NCI-H1105 (cell line): ENCODE data around the gene RHEB.

ENCODE experiments used
- DNase-seq: peaks from one replicate; lab custom pipeline; 2025; lab: John Stamatoyannopoulos, UW

The RHEB gene

DNA sequence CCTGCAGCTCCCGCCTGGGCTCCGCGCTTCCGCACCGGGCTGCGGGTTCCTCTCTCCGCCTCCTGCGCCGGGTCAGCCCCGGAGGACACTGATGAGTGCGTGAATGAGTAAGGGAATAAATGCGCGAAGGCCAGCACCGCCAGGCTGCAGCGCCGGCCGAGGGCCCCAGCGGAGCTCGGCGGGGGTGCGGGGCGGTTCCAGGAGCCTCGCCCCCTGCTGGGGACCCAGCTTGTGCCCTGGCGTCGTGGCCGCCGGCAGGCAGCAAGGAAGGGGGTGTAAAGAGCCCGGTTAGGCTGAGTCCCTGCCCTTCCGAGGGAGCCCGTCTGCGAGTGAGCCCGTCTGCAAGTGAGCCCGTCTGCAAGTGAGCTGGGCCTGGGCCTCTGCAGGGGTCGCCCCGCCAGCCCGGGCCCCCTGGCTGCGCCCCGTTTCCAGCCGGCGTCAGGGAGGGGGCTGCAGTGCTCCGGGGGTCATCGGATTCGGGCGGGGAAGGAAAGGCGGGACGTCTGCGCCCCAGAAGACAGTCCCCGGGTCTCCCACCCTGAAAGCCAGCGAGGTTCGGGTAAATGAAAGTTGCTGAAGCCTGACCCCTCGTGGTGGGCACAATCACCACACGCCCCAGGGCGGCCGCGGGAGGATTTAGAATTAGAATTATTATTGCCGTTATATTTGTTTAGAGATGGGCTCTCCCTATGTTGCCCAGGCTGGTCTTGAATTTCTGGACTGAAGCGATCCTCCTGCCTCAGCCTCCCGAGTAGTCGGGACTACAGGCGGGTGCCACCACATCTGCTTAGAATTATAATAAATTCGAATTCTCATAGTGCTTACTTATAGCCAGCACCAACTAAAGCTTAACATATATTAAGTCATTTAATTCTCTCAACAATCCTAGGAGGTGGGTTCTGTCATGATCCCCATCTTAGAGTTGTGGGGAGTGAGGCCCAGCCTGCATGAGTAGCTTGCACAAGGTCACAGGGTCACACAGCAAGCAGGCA is 71.1 kb downstream of the RHEB start:
- DNase-seq, result no peak

DNA sequence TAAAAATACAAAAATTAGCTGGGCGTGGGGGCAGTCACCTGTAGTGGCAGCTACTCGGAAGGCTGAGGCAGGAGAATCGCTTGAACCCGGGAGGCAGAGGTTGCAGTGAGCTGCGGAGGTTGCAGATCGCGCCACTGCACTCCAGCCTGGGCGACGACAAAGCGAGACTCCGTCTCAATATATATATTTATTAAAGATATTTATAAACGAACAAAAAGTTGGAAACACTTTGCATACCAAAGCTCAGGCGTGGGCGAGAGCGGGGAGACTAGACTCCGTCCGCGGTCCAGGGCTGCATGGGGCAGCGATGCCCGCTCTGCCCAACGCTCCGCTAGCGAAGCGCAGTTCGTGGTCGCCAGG is 71.8 kb downstream of the RHEB start:
- DNase-seq, result no peak

DNA sequence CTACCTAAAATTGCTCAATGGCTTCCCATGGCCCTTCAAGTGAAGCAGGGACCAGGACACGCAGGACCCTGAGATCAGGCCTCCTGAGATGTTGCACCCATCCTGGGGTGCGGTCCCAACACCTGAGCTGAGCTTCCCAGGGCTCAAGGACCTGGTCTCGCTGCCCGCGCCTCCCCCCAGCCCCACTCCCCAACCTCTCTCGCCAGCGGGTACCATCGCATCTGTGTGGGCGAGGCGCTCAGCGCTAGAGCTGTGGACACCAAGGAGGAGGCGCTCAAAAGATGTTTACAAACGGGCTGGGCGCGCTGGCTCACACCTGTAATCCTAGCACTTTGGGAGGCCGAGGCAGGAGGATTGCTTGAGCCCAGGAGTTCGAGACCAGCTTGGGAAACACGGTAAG is 72.4 kb downstream of the RHEB start:
- no peak for DNase-seq

GRCh38 chr7:151446412-151446811 is 73.3 kb downstream of the RHEB start:
- DNase-seq, result no peak

- DNase-seq, result no peak
These were observed 75.1 kb downstream of the RHEB start for GRCh38 chr7:151444632-151445031.

DNA sequence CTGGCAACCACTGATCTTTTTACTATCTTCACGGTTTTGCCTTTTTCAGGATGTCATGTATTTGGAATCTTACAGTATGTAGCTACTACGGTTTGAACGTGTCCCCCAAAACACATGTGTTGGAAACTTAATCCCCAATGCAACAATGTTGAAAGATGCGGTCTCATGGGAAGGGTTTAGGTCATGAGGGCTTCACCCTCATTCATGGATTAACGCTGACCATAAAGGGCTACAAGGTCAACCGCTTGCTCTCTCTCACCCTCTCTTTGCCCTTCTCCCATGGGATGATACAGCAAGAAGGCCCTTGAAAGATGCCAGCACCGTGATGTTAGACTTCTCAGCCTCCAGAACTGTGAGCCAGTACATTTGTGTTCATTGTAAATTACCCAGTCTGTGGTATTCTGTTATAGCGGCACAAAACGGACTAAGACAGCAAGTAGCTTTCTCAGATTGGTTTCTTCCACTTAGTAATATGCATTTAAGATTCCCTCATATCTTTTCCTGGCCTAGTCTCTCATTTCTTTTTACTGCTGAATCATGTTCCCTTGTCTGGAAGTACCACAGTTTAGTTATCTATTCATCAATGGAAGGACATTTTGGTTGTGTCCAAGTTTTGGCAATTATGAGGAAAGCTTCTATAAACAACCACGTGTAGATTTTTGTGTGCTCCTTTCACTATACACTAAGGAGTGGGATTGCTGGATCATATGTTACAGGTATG is 76.8 kb downstream of the RHEB start:
- no peak for DNase-seq

- no peak for DNase-seq
These were observed 78.8 kb downstream of the RHEB start for GRCh38 chr7:151440799-151441445.

DNA sequence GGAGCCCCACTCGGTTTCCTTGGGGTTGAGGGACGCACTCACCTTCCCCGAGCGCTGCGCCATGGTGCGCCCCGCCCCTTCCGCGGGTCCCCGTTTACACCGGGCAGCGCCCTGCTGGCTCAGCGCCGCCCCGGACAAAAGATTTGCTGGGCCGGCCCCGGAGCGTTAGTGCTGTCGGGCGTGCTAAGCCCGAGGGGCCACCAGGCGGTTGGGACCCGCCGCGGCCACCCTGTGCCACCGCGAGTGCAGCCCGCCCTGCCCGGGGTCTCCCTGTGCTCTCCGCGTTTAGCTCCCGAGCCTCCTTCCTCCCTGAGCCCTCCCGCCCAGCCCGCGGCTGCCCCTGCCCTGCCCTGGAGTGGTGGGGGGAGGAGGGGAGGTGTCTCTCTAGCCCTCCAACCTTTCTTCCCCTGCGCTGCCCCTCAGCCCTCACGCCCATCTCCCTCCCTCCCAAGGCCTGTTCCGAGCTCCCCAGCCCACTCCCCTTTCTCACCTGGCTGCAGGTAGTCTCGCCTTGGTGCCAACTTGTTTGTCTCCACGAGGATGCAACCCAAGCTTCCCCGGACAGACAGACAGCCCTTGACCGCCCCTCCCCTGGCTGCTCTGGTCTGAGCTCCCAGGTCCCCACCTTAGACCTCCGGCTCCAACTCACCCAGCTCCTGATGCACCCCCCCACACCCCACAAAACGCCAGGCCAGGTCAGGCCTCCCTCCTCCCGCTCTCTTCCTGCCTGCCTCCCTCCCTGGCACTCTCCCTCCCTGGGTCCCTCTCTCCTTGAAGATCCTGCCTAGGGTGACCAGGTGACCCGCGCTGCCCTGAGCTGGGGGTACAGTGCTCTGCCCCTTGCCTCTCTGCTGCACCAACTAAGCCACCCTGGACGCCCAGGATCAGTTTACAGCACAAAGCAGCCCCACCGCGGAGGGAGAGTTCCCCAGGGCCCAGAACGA is 79.6 kb downstream of the RHEB start, which contains the start of gene CRYGN:
Gene CRYGN (minus strand): TSS at position 287 of the 944 bp plus-strand sequence. CDS start 224 bp downstream, at position 63.
- DNase-seq, result no peak

DNA sequence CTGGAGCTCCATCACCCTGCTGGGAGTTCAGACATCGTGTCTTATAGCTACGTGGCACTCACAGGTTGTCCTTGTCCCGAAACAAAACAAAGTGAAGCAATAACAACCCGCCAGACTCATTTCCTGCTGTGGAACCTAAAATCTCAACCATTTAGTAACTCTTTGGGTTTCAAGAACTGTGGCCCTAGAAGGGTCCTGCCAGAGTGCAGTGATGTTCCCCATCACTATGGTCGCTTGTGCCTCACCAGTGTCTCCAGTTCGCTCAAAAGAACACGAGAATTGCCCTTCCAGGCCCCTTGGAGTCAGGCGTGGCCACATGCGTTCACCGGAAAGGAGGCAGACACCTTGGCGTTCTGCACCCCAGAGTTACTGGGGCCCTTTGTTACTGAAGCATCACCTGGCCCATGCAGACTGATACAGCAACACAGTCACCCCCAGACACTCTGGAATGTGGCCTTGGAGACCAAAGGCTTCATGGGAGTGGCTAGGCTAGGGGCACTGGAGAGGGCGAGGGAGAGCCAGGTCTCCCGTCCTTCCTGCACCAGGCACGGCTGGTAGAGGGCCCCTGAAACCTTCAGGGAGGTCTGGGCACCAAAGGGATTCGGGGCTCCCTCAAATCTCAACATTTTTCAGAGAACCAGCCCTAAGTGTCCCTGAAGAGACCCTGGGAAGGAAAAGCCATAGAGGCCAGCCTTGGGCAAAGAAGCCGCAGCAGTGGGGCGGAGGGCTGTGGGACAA is 80.7 kb downstream of the RHEB start:
- DNase-seq, result no peak

DNA sequence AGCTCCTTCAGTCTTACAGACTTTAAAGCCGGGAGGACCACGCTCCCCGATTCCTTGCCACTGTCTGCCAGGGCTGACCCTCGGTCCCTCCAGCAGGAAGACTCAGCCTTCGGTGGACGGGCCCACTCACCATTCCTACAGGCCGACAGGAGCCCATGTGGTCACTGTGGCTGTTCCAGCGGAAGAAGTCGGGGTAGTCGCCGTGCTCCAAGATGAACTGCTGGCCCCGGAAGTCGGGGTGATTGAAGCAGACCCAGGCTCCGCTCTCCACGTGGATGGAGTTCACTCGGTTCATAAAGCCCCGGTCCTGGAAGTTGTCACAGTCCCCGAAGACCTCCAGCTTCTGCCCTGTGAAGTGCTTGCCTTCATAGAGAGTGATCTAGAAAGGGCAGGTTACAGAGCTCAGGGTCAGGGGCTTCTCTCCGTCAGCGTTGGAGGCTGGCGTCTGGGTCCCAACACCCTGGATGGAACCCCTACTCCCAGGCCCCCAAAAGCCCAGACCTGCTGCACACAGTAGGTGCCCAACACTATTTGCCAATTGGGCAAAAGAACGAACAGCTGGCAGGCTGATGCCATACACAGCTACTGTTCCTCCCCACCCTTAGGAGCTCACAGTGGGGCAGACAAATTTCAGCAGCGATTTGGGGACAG is 81.7 kb downstream of the RHEB start:
- DNase-seq, result no peak

GRCh38 chr7:151437159-151437553 is 82.5 kb downstream of the RHEB start:
- DNase-seq, result no peak

GRCh38 chr7:151436446-151437158 is 83.1 kb downstream of the RHEB start:
- no peak for DNase-seq

DNA sequence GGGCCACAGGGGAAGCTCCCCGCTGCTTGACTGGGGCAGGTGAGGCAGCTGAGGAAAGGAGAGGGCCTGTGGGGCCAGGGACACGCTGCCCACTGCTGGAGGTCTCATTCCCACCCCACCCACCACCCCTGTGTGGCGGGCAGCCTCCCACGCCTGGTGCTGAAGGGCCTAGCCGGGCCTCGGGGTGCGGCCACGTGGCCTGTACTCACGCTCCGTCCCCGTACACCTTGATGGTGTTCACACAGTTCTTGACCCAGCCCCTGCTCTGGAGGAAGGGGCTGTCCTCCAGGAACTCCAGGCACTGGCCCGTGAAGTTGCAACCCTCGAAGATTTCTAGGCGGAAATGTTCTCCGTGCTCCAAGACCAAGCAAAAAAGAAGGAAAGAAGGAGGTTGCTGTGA is 83.7 kb downstream of the RHEB start:
- no peak for DNase-seq

DNA sequence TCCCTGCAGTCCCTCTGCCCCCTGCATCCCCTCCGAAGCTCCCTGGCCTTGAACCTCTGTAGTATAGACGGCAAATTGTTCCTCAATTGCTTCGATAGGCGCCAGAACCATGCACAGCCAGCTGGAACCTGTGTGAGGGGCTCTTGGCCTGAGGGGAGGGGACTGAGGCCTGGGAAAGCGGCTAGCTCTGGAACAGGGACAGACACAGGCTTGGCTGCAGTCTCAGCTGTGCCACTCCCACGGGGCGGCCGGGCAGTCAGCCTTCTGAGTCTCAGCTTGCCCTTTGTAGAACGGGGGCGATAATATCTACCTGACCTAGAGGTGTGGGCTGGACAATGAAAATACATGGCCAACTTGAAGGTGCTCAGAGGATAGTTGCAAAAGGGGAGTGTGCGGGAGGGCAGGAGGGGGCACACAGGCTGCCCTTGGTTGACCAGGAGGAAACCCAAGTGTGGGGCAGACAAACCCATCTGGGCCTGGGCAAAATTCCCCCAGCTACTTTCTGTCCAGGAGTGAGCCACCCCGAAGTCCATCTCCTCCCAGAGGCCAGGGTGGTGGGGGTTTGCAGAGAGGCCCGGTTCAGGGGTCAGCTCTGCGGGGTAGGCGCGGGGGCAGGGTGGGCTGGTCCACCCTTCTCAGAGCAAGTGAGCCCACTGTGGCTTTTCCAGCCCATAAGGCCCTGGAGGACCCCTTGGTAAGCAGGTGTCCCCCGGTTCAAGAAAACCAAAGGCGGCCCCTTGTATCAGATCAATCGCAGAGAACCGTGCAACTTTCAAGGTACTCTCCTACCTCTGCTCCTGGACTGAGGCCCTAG is 84.4 kb downstream of the RHEB start:
- DNase-seq, result no peak

GRCh38 chr7:151434549-151434948 is 85.1 kb downstream of the RHEB start:
- no peak for DNase-seq

DNA sequence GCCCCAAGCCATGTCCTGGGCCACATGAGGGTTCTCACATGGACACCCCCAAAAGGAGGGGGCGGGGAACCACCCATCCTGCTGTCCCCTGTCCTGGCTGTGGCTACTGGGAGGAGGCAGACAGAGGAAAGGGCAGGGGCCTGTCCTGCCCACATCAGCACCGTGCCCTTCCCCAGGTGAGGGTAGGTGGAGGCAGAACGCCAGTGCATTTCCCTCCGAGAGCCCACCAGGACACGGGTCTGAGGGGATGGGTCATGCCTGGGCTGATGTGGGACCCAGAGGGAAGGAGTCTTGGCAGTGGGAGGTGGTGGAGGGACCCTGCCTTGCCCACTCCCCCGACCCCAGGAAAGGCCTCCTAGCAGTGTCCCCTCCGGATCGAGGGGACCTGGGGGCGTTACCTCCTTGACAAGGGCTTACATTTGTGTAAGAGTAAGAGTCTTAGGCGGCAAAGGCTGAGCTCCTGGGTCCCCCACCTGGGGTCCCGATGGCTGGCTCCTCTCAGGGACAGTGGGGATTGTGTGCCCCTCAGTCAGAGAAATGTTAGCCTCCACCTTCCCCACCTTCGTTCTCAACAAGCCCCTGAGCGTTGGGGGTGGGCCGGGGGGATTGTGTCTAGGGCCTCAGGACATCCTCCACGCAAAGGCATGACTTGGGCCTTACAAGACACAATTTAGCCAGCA is 85.8 kb downstream of the RHEB start:
- DNase-seq, result no peak

DNA sequence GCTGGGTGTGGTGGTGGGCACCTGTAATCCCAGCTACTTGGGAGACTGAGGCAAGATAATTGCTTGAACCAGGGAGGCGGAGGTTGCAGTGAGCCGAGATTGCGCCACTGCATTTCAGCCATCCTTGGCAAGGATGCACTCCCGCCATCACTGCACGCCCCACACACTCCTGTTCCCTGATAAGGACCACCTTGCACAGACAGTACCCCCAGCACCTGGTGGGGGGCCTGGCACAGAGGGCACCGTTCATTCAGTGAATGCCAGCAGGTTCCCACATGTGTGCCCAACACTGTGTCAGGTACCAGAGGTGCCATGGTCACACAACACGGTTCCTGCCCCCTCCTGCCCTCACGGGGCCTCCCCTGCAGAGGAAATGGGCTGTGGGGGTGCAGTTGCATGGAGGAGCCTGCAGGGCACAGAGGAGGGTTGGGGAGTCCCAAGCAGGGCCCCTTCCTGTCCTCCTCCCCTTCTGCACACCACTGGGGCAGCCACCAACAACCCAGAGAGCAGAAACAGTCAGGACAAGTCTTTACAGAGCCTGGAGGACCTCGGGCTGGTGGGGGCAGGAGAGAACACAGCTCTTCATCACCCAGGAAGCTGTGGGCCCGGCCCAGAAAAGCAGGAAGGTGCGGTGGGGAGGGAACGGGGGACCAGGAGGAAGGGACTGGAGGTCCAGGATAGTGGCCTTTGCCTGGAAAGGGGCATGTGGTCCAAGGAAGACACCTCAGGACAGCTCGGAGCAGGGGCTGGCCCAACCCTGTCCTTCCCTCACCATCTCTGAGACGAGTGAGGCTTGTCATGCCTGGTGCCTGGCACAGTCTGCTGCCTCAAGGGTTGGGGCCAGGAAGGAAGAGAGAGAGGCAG is 86.8 kb downstream of the RHEB start:
- DNase-seq, result no peak
